WTC11 (cell line): ENCODE data around the gene AKT2.

Experiments
- CREB1 ChIP-seq: sonication (generic); formaldehyde crosslinking; IDR thresholded peaks from 2 replicates; pipeline ENCODE4 v1.8.0; 2023; ENCODE audit warnings: mild to moderate bottlenecking, missing genetic modification reagents
- CTCF ChIP-seq: fragments of 200-600 bp; IDR thresholded peaks from 2 replicates; pipeline ENCODE4 v1.8.0; 2022; ENCODE audit warnings: antibody characterized with exemption
- ESRRA ChIP-seq: sonication (generic); formaldehyde crosslinking; IDR thresholded peaks from 2 replicates; pipeline ENCODE4 v1.8.1; 2022; ENCODE audit warnings: mild to moderate bottlenecking, missing genetic modification reagents, borderline replicate concordance
- JAZF1 ChIP-seq: fragments of 250-450 bp; sonication (Bioruptor Pico); IDR thresholded peaks from 2 replicates; pipeline ENCODE4 v1.9.0; 2021; ENCODE audit warnings: moderate library complexity, mild to moderate bottlenecking, inconsistent platforms
- JUN ChIP-seq: sonication (generic); formaldehyde crosslinking; IDR thresholded peaks from 2 replicates; pipeline ENCODE4 v1.8.0; 2023; ENCODE audit warnings: mild to moderate bottlenecking, missing genetic modification reagents
- MAX ChIP-seq: sonication (generic); formaldehyde crosslinking; IDR thresholded peaks from 2 replicates; pipeline ENCODE4 v1.8.0; 2022; ENCODE audit warnings: mild to moderate bottlenecking, missing genetic modification reagents
- NR2C2 ChIP-seq: sonication (generic); formaldehyde crosslinking; IDR thresholded peaks from 2 replicates; pipeline ENCODE4 v1.8.0; 2022; ENCODE audit warnings: mild to moderate bottlenecking, missing genetic modification reagents
- ZNF121 ChIP-seq: sonication (generic); formaldehyde crosslinking; IDR thresholded peaks from 2 replicates; pipeline ENCODE4 v1.8.0; 2023; ENCODE audit warnings: missing genetic modification reagents
- ZNF138 ChIP-seq: sonication (generic); formaldehyde crosslinking; conservative IDR thresholded peaks from 2 replicates; pipeline ENCODE4 v1.8.1; 2022; ENCODE audit warnings: mild to moderate bottlenecking, moderate library complexity, missing genetic modification reagents
- ZNF512 ChIP-seq: sonication (generic); formaldehyde crosslinking; IDR thresholded peaks from 2 replicates; pipeline ENCODE4 v1.8.1; 2022; ENCODE audit warnings: missing genetic modification reagents, borderline replicate concordance
- TF ChIP-seq, protein P1 (sequence below): fragments of 250-450 bp; sonication (Bioruptor Pico); IDR thresholded peaks from 2 replicates; pipeline ENCODE4 v1.9.0; 2021; ENCODE audit warnings: moderate library complexity, mild to moderate bottlenecking, inconsistent platforms, borderline replicate concordance
- TF ChIP-seq, protein P2 (sequence below): sonication (generic); formaldehyde crosslinking; conservative IDR thresholded peaks from 2 replicates; pipeline ENCODE4 v1.8.1; 2022; ENCODE audit warnings: mild to moderate bottlenecking, missing genetic modification reagents
- TF ChIP-seq, protein P3 (sequence below): sonication (generic); formaldehyde crosslinking; IDR thresholded peaks from 2 replicates; pipeline ENCODE4 v1.8.1; 2023; ENCODE audit warnings: mild to moderate bottlenecking, missing genetic modification reagents, moderate library complexity
- TF ChIP-seq, protein P4 (sequence below): sonication (generic); formaldehyde crosslinking; IDR thresholded peaks from 2 replicates; pipeline ENCODE4 v1.8.1; 2022; ENCODE audit warnings: mild to moderate bottlenecking, missing genetic modification reagents, moderate library complexity, borderline replicate concordance

DNA sequence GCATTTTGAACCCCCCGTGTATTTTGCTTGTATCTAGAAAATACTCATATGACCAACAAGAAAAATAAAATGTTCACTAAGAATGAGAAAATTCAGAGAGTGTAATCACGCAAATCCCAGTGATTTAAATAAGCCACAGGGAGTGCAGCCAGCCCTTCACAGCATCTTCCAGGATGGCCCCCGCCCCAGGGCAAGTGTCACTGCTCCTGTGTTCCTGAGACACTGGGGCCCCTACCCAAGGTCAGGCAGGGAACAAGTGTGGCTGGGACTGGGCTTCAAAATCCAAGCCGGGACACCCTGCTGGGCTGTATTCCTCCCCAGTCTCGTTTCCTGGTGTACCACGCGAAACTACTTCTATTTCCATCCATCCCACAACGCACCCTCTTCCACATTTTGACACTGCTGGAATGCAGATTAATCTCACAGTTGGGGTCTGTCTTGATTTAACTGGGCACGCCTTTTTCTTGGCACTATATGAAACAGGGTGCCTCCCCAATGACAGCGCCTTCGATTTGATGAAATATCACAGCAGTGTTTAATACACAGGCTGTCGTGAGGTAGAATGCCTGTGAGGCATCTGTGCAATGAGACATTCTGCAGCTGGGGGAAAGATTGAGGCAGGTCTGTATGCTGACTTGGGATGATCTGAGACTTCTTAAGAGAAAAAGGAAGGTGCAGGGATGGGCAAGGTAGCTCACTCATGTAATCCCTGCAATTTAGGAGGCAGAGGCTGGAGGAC, 40.4 kb downstream of the AKT2 start:
- TF ChIP-seq, protein P1, sequence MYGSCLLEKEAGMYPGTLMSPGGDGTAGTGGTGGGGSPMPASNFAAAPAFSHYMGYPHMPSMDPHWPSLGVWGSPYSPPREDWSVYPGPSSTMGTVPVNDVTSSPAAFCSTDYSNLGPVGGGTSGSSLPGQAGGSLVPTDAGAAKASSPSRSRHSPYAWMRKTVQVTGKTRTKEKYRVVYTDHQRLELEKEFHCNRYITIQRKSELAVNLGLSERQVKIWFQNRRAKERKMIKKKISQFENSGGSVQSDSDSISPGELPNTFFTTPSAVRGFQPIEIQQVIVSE (CRISPR knock-in tag): no peak
- TF ChIP-seq CTCF: no peak
- TF ChIP-seq, protein P2, sequence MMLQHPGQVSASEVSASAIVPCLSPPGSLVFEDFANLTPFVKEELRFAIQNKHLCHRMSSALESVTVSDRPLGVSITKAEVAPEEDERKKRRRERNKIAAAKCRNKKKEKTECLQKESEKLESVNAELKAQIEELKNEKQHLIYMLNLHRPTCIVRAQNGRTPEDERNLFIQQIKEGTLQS (CRISPR knock-in tag): no peak
- TF ChIP-seq CREB1 (CRISPR knock-in tag): no peak
- TF ChIP-seq ESRRA: no peak
- TF ChIP-seq NR2C2: no peak
- TF ChIP-seq MAX (CRISPR knock-in tag): no peak
- TF ChIP-seq JAZF1 (CRISPR knock-in tag): no peak
- TF ChIP-seq ZNF121 (CRISPR knock-in tag): no peak
- no peak for TF ChIP-seq JUN (CRISPR knock-in tag)
- TF ChIP-seq ZNF138: no peak
- TF ChIP-seq, protein P3, sequence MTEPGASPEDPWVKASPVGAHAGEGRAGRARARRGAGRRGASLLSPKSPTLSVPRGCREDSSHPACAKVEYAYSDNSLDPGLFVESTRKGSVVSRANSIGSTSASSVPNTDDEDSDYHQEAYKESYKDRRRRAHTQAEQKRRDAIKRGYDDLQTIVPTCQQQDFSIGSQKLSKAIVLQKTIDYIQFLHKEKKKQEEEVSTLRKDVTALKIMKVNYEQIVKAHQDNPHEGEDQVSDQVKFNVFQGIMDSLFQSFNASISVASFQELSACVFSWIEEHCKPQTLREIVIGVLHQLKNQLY: no peak
- TF ChIP-seq ZNF512: no peak
- TF ChIP-seq, protein P4, sequence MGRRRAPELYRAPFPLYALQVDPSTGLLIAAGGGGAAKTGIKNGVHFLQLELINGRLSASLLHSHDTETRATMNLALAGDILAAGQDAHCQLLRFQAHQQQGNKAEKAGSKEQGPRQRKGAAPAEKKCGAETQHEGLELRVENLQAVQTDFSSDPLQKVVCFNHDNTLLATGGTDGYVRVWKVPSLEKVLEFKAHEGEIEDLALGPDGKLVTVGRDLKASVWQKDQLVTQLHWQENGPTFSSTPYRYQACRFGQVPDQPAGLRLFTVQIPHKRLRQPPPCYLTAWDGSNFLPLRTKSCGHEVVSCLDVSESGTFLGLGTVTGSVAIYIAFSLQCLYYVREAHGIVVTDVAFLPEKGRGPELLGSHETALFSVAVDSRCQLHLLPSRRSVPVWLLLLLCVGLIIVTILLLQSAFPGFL (CRISPR knock-in tag): no peak
